ENCODE results near the gene NTN3.
A peak's percentile ranks its signal among the peaks of the same experiment; 100 is the strongest.

DNA sequence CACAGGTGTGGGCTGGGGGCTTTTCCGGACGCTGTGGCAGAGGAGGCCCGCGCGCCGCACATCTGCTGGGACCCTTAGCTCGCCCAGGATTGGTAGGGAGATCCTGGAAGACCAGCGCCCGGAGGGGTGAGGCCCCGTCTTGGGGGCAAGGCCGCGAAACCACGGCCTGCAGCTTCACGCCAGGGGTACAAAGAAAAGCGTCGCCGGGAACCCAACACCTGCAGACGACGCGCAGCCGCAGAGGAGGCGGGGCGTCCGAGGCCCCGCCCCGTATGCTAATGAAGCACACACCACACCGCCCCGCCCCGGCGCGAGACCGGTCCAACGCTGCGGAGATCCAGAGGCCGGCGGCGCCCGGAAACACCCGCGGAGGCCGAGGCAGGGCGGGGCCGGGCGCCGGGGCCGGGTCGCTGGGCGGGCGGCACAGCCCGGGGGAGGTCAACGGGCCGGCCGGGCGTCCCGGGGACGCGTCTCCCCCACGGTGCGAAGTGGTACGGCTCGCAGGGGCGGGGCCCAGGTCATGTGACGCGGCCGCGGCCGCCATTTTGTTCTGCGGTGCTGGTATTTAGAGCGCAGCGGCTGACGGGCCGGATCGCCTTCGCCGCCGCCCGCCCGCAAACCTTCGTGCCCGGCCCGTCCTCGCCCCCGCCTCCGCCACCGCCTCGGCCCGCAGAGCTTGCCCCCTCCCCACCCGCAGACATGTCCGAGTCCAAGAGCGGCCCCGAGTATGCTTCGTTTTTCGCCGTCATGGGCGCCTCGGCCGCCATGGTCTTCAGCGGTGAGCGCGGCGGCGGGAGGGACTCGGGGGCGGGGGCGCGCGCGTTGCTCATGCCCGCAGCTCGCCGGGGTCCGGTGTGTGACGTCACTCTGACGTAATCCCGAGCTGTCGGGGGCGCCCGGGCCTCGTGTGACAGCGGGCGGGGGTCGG lies 42.6 kb downstream of the NTN3 start, which contains the start of gene ATP6V0C:
- TF ChIP-seq EP300 (IDR thresholded peaks at IDR 0.05; ENCODE audit: borderline replicate concordance) (peak; percentile 46; the same call in 1 of the 2 replicates), CREB1 (IDR thresholded peaks at IDR 0.05; ENCODE audit: low read depth) (peak; percentile 70), YY1 (IDR thresholded peaks at IDR 0.05; ENCODE audit: low read depth) (peak; percentile 94), CEBPB (IDR thresholded peaks at IDR 0.05) (no peak), RAD21 (IDR thresholded peaks at IDR 0.05; ENCODE audit: low read depth) (no peak), ZBTB7A (IDR thresholded peaks at IDR 0.05; ENCODE audit: low read depth) (peak; percentile 63; the same call in 1 of the 2 replicates), TCF12 (IDR thresholded peaks at IDR 0.05; ENCODE audit: low read depth) (no peak; the same call in 1 of the 2 replicates), EGR1 (IDR thresholded peaks at IDR 0.05) (0 out of 2 replicates have a peak, but pooled peaks have one; percentile 5), TEAD4 (IDR thresholded peaks at IDR 0.05) (peak; percentile 58), NFIC (IDR thresholded peaks at IDR 0.05) (no peak)
- TF ChIP-seq, protein P1, sequence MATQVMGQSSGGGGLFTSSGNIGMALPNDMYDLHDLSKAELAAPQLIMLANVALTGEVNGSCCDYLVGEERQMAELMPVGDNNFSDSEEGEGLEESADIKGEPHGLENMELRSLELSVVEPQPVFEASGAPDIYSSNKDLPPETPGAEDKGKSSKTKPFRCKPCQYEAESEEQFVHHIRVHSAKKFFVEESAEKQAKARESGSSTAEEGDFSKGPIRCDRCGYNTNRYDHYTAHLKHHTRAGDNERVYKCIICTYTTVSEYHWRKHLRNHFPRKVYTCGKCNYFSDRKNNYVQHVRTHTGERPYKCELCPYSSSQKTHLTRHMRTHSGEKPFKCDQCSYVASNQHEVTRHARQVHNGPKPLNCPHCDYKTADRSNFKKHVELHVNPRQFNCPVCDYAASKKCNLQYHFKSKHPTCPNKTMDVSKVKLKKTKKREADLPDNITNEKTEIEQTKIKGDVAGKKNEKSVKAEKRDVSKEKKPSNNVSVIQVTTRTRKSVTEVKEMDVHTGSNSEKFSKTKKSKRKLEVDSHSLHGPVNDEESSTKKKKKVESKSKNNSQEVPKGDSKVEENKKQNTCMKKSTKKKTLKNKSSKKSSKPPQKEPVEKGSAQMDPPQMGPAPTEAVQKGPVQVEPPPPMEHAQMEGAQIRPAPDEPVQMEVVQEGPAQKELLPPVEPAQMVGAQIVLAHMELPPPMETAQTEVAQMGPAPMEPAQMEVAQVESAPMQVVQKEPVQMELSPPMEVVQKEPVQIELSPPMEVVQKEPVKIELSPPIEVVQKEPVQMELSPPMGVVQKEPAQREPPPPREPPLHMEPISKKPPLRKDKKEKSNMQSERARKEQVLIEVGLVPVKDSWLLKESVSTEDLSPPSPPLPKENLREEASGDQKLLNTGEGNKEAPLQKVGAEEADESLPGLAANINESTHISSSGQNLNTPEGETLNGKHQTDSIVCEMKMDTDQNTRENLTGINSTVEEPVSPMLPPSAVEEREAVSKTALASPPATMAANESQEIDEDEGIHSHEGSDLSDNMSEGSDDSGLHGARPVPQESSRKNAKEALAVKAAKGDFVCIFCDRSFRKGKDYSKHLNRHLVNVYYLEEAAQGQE (IDR thresholded peaks at IDR 0.05; ENCODE audit: low read depth), result no peak
